ENCODE measurements around the gene KDM2A.

KDM2A gene

DNA sequence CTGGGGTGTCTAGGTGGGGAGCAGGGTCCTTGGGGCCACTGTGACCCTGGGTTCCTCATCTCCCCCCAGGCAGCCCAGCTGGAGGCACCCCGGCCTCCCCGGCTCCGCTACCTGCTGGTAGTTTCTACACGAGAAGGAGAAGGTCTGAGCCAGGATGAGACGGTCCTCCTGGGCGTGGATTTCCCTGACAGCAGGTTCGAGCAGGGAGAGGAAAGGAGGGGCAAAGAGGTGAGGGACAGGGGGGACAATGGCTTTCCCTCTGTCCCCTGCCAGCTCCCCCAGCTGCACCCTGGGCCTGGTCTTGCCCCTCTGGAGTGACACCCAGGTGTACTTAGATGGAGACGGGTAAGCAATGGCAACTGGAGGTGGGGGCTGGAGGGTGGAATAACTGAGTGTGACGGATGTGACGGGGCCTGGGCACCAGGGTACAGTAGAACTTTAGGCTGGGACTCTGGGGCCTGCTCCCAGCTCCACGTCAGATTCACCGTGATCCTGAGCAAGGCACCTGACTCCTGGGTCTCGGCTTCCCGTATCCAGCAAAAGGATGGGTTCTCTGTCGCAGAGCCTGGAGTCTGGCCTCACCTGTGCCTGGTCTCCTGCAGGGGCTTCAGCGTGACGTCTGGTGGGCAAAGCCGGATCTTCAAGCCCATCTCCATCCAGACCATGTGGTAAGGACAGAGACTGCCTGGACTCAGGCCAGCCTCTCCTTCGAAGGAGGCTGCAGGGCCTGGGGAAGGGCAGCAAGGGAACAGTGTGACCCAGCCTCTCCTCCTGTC is 187.9 kb downstream of the KDM2A start:
- no peak for DNase-seq

GRCh38 chr11:67307545-67308001 is 188.5 kb downstream of the KDM2A start:
- DNase-seq = no peak

Data from activated CD8-positive, alpha-beta memory T cell treated with anti-CD3 and anti-CD28 coated beads, Interleukin-2, amount 50 U/mL, for 48 hours (primary cell).